Measurements from ENCODE around the gene PTDSS2.

The PTDSS2 gene

GRCh38 chr11:469684-470560 lies 19.8 kb downstream of the PTDSS2 start:
- DNase-seq (ENCODE audit: low read depth), result no peak

- no peak for DNase-seq (ENCODE audit: low read depth)
Measured at GRCh38 chr11:471468-472145, 21.5 kb downstream of the PTDSS2 start.

- no peak for DNase-seq (ENCODE audit: low read depth)
Measured at GRCh38 chr11:472272-472671, 22.2 kb downstream of the PTDSS2 start.

- no peak for DNase-seq (ENCODE audit: low read depth)
Measured at GRCh38 chr11:472816-473215, 22.7 kb downstream of the PTDSS2 start.

GRCh38 chr11:473415-473814 lies 23.3 kb downstream of the PTDSS2 start:
- no peak for DNase-seq (ENCODE audit: low read depth)

- no peak for DNase-seq (ENCODE audit: low read depth)
Measured at GRCh38 chr11:473962-474785, 24.1 kb downstream of the PTDSS2 start.

- DNase-seq (ENCODE audit: low read depth), result no peak
Measured at GRCh38 chr11:474914-475506, 24.9 kb downstream of the PTDSS2 start.

GRCh38 chr11:475941-476340 lies 25.9 kb downstream of the PTDSS2 start:
- DNase-seq (ENCODE audit: low read depth), result no peak

- no peak for DNase-seq (ENCODE audit: low read depth)
Measured at GRCh38 chr11:476416-476815, 26.3 kb downstream of the PTDSS2 start.

- DNase-seq (ENCODE audit: low read depth), result no peak
Measured at GRCh38 chr11:477052-477715, 27.1 kb downstream of the PTDSS2 start.

GRCh38 chr11:479311-479710 lies 29.2 kb downstream of the PTDSS2 start:
- no peak for DNase-seq (ENCODE audit: low read depth)

- DNase-seq (ENCODE audit: low read depth), result no peak
Measured at GRCh38 chr11:484616-485015, 34.5 kb downstream of the PTDSS2 start.

GRCh38 chr11:486189-486588 lies 36.1 kb downstream of the PTDSS2 start:
- DNase-seq (ENCODE audit: low read depth), result no peak

- DNase-seq (ENCODE audit: low read depth), result no peak
Measured at GRCh38 chr11:487571-488021, 37.5 kb downstream of the PTDSS2 start.

GRCh38 chr11:488062-488461 lies 38.0 kb downstream of the PTDSS2 start:
- DNase-seq (ENCODE audit: low read depth), result no peak

GRCh38 chr11:488579-488978 lies 38.5 kb downstream of the PTDSS2 start:
- DNase-seq (ENCODE audit: low read depth), result no peak

- no peak for DNase-seq (ENCODE audit: low read depth)
Measured at GRCh38 chr11:488992-489391, 38.9 kb downstream of the PTDSS2 start.

- no peak for DNase-seq (ENCODE audit: low read depth)
Measured at GRCh38 chr11:489610-490185, 39.6 kb downstream of the PTDSS2 start.

- no peak for DNase-seq (ENCODE audit: low read depth)
Measured at GRCh38 chr11:490186-490929, 40.3 kb downstream of the PTDSS2 start.

GRCh38 chr11:490930-491260 lies 40.8 kb downstream of the PTDSS2 start:
- no peak for DNase-seq (ENCODE audit: low read depth)

GRCh38 chr11:491358-491757 lies 41.3 kb downstream of the PTDSS2 start:
- no peak for DNase-seq (ENCODE audit: low read depth)

Data from activated T-helper 1 cell treated with Interleukin-2 at 50 U/mL for 16 hours (primary cell).